AG04449 (cell line): ENCODE data around the gene CACNA1B.

Experiments used
- CTCF ChIA-PET: fragments of 350-600 bp; formaldehyde crosslinking; extraction: SDS; loops from one replicate; lab custom pipeline; 2021; ENCODE audit warnings: antibody characterized with exemption; lab: Yijun Ruan, JAX
- POLR2A ChIA-PET: fragments of 400-600, 350-600 bp; formaldehyde crosslinking; extraction: SDS; loops from one replicate; lab custom pipeline; 2020; ENCODE audit warnings: antibody characterized with exemption, inconsistent platforms; lab: Yijun Ruan, JAX
- DNase-seq: peaks from one replicate; pipeline ENCODE4 v3.0.0-alpha.2; 2010; ENCODE audit warnings: low read depth, low spot score
- H3K4me3 ChIP-seq: 2 replicates; pipeline ENCODE4 v1.5.1; 2011; ENCODE audit warnings: low read depth, mild to moderate bottlenecking, control low read depth, low read length
- TF ChIP-seq, protein P1 (sequence below): IDR thresholded peaks from one replicate; pipeline ENCODE4 v1.5.1; 2011; ENCODE audit warnings: mild to moderate bottlenecking, moderate library complexity, low read length, control low read depth, inconsistent platforms; ENCODE audit not compliant: insufficient read depth; ENCODE audit errors: missing control alignments

The CACNA1B gene

DNA sequence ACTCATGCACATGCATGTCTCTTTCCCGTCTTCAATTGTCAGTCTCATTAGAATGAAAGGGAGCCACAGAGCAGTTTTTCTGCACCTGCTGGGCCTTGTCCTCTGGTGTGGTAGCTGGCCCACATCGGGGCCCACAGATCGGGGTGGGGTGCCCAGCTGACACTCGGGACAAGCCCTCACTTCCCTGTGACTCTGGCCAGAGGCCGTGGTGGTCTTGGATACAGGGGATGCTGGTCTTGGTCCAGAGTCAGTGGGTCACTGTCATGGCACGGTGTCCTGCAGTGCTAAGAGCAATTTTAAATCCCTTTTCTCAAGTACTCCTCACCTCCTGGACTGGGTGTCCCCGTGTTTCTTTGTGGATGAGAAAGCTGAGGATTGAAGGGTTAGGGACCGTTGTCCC lies 193.2 kb downstream of the CACNA1B start:
- ChIA-PET POLR2A (no interaction called here), CTCF (no interaction called here)
- H3K4me3 ChIP-seq = no peak overlapping the region
- no peak for DNase-seq
- TF ChIP-seq, protein P1, sequence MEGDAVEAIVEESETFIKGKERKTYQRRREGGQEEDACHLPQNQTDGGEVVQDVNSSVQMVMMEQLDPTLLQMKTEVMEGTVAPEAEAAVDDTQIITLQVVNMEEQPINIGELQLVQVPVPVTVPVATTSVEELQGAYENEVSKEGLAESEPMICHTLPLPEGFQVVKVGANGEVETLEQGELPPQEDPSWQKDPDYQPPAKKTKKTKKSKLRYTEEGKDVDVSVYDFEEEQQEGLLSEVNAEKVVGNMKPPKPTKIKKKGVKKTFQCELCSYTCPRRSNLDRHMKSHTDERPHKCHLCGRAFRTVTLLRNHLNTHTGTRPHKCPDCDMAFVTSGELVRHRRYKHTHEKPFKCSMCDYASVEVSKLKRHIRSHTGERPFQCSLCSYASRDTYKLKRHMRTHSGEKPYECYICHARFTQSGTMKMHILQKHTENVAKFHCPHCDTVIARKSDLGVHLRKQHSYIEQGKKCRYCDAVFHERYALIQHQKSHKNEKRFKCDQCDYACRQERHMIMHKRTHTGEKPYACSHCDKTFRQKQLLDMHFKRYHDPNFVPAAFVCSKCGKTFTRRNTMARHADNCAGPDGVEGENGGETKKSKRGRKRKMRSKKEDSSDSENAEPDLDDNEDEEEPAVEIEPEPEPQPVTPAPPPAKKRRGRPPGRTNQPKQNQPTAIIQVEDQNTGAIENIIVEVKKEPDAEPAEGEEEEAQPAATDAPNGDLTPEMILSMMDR = no peak

DNA sequence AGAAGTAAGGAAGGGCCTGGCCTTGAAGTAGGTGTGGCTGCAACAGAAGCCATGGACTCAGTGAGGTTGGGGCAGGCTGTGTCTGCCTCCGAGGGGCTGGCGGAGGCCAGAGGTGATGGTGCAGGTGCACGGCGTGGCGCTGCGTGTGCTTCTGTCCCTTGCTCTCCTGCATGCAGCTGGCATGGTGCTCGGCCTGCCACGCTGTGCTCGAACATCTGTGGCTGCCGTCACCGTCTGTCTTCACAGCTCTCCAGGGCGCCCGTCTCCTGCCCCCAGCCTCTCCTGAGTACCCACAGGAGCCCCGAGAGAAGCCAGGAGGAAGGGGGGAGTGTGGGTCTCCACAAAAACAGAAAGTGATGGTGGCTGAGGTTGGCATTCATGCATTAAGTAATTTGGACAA lies 193.7 kb downstream of the CACNA1B start:
- POLR2A ChIA-PET = no interaction called here
- no peak overlapping the region for H3K4me3 ChIP-seq
- CTCF ChIA-PET = no interaction called here
- DNase-seq = no peak
- TF ChIP-seq, protein P1 = no peak

DNA sequence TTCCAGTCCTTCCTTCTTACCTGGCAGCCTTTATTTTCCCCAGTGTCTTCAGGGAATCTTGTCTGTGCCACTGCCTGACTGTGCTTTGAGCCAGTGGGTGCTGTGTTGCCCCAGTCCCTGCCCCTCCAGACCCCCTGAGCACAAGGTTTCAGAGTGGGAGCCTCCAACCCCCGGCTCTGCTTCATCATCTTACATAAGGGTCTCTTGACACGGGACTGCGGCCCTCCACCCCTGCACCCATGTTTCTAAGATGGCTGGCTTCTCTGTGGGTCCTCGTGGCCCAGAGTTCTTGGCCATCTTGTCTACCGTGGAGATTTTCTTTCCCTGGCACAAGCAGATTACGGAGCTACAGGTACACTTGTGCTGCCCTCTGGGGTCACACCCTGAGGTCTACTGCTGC lies 194.1 kb downstream of the CACNA1B start:
- DNase-seq = no peak
- TF ChIP-seq, protein P1 = no peak
- CTCF ChIA-PET = no interaction called here
- no peak overlapping the region for H3K4me3 ChIP-seq
- POLR2A ChIA-PET = no interaction called here

DNA sequence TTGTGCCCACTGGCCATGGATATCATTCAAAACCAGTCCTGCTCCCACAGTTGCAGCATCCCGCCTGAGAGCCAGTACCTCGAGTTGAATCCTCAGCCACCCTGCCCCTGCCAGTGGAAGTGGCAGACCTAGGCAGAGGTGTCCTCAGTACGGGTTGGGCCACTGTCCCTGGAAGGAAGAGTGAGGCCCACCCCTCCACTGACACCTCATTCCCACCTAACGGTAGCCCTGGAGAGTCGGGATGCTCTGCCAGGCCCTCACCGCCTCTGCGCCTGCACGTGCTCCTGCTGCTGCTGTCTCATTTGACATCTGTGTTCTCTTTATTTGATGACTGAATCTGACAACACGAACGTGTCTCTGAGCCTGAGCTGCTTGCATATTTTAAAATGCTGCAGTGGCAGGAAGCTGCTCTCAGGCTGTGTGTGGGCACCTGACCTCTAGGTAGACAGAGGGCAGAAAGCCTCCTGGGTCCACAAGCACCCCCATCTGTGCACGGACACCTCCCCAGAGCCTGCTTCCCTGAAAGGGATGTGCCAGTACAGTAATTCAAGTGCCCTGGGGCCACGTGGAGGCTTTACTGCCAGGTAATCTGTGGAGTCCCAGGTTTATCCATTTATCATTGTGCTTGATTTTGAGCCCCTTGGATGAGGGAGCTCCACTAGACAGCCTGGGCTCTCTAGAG lies 194.7 kb downstream of the CACNA1B start:
- TF ChIP-seq, protein P1 = no peak
- DNase-seq = no peak
- ChIA-PET POLR2A (no interaction called here), CTCF (no interaction called here)
- no peak overlapping the region for H3K4me3 ChIP-seq

DNA sequence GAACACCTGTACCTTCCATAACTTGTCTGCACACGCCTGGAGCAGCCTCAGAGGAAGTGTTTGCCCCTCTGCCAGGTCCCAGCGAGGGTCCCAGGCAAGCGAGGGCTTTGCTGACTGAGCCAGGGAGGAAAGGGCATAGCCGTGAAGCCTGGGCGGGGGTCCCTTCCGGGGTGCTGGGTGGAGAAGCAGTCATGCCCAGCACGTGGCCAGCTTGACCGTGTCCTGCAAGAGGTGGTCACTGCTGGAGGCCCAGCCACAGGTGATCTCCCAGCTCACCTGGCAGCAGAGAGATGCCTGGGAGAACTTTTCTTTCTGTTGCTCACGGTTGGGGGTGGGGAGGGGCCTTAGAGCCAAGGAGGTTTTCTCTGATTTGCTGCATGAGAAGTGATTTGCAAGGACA lies 195.3 kb downstream of the CACNA1B start:
- H3K4me3 ChIP-seq = no peak overlapping the region
- TF ChIP-seq, protein P1 = no peak
- no peak for DNase-seq
- ChIA-PET POLR2A (no interaction called here), CTCF (no interaction called here)

DNA sequence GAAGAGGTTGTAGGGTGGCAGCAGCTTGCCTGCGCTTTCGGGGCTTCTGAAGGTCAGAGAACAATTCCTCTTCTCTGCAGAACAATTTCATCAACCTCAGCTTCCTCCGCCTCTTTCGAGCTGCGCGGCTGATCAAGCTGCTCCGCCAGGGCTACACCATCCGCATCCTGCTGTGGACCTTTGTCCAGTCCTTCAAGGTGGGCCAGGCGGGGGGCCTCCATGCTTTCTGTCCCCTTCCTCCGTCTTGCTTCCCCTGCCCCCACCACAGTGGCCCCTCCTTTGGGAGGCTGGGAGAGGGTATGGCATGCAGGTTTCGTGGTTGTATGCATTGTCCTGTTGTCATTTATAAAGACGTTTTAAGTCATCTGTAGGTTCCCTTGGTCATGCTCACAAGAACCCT lies 195.8 kb downstream of the CACNA1B start:
- POLR2A ChIA-PET = no interaction called here
- no peak overlapping the region for H3K4me3 ChIP-seq
- no peak for DNase-seq
- CTCF ChIA-PET = no interaction called here
- TF ChIP-seq, protein P1 = no peak
